PC-3 (cell line): ENCODE results near the gene DCTD.

Experiments used
- EZH2 ChIP-seq: fragments of 300-600 bp; sonication (generic); IDR thresholded peaks from one replicate; pipeline ENCODE4 v1.6.1; 2017; ENCODE audit warnings: antibody characterized with exemption, mild to moderate bottlenecking, low read length; ENCODE audit not compliant: unreplicated experiment
- TF ChIP-seq, protein P1 (sequence below): fragments of 300-600 bp; sonication (generic); conservative IDR thresholded peaks from 2 replicates; pipeline ENCODE4 v1.5.1; 2017; ENCODE audit warnings: antibody characterized with exemption, low read depth, mild to moderate bottlenecking, low read length

DNA sequence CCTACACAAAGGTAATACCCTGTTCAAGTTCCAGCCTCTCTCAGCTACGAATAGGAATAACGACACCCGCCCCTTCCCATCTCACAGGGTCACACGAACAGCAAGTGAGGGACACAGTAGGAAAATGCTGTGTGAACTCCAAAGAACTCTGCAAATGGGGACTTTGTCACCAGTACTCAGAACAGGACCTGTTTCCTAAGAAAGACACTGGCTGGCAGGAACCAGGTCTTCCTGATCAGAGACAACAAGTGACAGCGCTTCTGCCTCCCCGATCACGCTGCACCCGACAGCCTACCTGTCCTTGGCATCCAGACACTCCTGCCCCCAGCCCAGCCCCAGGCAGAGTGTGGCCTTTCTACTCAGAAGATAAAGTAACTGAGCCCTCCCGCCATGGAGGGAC is 14.2 kb downstream of the DCTD start:
- TF ChIP-seq, protein P1, sequence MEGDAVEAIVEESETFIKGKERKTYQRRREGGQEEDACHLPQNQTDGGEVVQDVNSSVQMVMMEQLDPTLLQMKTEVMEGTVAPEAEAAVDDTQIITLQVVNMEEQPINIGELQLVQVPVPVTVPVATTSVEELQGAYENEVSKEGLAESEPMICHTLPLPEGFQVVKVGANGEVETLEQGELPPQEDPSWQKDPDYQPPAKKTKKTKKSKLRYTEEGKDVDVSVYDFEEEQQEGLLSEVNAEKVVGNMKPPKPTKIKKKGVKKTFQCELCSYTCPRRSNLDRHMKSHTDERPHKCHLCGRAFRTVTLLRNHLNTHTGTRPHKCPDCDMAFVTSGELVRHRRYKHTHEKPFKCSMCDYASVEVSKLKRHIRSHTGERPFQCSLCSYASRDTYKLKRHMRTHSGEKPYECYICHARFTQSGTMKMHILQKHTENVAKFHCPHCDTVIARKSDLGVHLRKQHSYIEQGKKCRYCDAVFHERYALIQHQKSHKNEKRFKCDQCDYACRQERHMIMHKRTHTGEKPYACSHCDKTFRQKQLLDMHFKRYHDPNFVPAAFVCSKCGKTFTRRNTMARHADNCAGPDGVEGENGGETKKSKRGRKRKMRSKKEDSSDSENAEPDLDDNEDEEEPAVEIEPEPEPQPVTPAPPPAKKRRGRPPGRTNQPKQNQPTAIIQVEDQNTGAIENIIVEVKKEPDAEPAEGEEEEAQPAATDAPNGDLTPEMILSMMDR: no peak
- TF ChIP-seq EZH2: no peak
